Measurements from ENCODE around the gene ACACB.

Gene ACACB

DNA sequence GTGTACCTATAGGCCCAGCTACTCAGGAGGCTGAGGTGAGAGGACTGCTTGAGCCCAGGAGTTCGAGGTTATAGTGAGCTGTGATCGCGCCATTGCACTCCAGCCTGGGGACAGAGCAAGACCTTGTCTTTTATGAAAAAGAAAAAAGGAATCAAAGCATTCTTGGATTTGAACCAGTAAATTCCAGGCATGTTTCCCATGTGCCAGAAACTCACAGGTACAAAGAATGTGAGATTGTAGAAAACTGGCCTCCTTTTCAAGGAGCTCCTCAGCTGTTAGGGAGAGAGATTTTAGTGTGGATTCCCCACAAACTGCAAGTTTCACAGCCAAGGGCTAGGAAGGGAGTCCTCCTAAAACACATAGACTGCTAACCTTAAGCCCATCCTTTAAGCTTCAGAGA is 97.7 kb downstream of the ACACB start:
- Histone ChIP-seq H3K4me1 (ENCODE audit: control insufficient read depth, insufficient read depth, low read length) (no peaks in the 10 kb centered on the region), H3K27ac (ENCODE audit: low read length) (no peak overlapping the region), H3K27me3 (ENCODE audit: control insufficient read depth in 1 of 2, insufficient read depth in 2 of 2, low read length in 2 of 2) (no peaks in the 10 kb centered on the region), H3K9me3 (ENCODE audit: control insufficient read depth in 2 of 2, low read length in 2 of 2) (no peaks in the 10 kb centered on the region), H3K4me3 (ENCODE audit: low read length in 2 of 2) (no peak overlapping the region), H3K9ac (ENCODE audit: low read length in 2 of 2) (no peak overlapping the region), H3K36me3 (ENCODE audit: control insufficient read depth in 2 of 2, insufficient read depth in 2 of 2, low read length in 2 of 2) (peaks cover 51 to 52% of the 10 kb centered on the region in 2 donors)

DNA sequence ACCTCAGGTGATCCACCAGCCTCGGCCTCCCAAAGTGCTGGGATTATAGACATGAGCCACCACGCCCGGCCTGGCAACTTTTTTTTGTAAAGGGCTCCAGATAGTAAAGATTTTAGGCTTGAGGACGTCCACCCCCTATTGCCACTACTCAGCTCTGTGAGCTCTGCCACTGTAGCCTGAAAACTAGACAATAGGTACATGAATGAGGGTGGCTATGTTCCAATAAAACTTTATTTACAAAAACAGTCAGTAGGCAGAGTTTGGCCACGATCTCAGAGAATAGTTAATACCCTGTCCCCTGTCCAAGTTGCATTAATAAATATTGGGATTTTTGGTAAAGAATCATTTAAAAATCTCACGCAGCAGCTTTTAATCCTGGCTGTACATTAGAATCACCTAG is 102.6 kb downstream of the ACACB start:
- Histone ChIP-seq H3K4me3 (ENCODE audit: low read length in 2 of 2) (no peak overlapping the region), H3K4me1 (ENCODE audit: control insufficient read depth, insufficient read depth, low read length) (no peaks in the 10 kb centered on the region), H3K27me3 (ENCODE audit: control insufficient read depth in 1 of 2, insufficient read depth in 2 of 2, low read length in 2 of 2) (no peaks in the 10 kb centered on the region), H3K9me3 (ENCODE audit: control insufficient read depth in 2 of 2, low read length in 2 of 2) (no peaks in the 10 kb centered on the region), H3K36me3 (ENCODE audit: control insufficient read depth in 2 of 2, insufficient read depth in 2 of 2, low read length in 2 of 2) (peaks cover 62 to 69% of the 10 kb centered on the region in 2 donors), H3K9ac (ENCODE audit: low read length in 2 of 2) (no peak overlapping the region), H3K27ac (ENCODE audit: low read length) (no peak overlapping the region)

DNA sequence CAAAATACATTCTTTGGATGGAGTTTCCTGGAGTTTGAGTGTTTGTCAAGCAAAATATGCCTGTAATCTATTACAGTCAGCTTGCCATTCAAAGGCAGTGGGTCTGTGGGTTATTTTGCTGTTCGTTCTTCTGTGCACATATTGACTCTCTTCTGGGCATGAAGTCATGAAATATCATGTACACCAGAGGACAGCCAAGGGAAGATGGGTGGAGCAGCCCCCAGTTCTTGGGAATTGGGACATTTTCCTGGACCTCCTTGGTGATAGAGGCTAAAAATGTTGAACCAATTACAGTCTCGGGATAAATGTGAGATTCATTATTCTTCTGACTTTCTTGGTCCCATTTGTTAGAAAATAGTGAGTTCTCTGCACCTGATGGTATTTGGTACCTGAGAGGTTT is 103.6 kb downstream of the ACACB start:
- Histone ChIP-seq H3K4me1 (ENCODE audit: control insufficient read depth, insufficient read depth, low read length) (no peaks in the 10 kb centered on the region), H3K27me3 (ENCODE audit: control insufficient read depth in 1 of 2, insufficient read depth in 2 of 2, low read length in 2 of 2) (no peaks in the 10 kb centered on the region), H3K9ac (ENCODE audit: low read length in 2 of 2) (no peak overlapping the region), H3K36me3 (ENCODE audit: control insufficient read depth in 2 of 2, insufficient read depth in 2 of 2, low read length in 2 of 2) (peaks cover 60 to 67% of the 10 kb centered on the region in 2 donors), H3K27ac (ENCODE audit: low read length) (no peak overlapping the region), H3K9me3 (ENCODE audit: control insufficient read depth in 2 of 2, low read length in 2 of 2) (no peaks in the 10 kb centered on the region), H3K4me3 (ENCODE audit: low read length in 2 of 2) (no peak overlapping the region)

DNA sequence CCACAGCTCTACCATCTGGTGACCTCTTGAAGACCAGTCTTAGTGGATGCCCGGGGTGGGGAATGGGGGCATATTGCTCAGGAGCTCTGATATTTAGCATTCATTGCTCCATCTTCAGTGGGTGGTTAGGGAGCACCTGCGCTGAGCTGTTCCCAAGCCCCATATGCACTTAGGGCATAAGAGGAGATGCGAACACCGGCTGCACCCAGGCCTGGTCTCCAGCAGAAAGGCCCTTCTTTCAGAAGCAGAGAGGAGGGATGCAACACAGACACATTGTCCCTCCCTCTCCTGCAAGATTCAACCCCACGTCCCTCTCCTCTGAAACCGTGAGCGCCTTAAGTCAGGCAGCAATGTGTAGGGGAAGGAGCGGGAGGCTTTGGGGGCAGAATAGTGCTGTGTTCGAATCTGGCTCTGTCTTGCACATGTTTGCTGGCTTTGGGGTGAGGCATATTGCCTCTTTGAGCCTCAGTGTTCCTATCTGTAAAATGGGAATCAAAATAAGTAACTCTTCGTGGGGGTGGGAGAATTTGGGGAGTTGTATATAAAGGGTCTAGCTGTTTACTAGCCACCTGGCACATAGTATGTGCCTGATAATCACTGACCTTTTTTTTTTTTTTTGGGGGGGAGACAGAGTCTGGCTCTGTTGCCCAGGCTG is 105.0 kb downstream of the ACACB start:
- Histone ChIP-seq H3K4me3 (ENCODE audit: low read length in 2 of 2) (no peak overlapping the region), H3K27me3 (ENCODE audit: control insufficient read depth in 1 of 2, insufficient read depth in 2 of 2, low read length in 2 of 2) (no peaks in the 10 kb centered on the region), H3K4me1 (ENCODE audit: control insufficient read depth, insufficient read depth, low read length) (no peaks in the 10 kb centered on the region), H3K27ac (ENCODE audit: low read length) (no peak overlapping the region), H3K9me3 (ENCODE audit: control insufficient read depth in 2 of 2, low read length in 2 of 2) (no peaks in the 10 kb centered on the region), H3K9ac (ENCODE audit: low read length in 2 of 2) (no peak overlapping the region), H3K36me3 (ENCODE audit: control insufficient read depth in 2 of 2, insufficient read depth in 2 of 2, low read length in 2 of 2) (peaks cover 61 to 70% of the 10 kb centered on the region in 2 donors)

DNA sequence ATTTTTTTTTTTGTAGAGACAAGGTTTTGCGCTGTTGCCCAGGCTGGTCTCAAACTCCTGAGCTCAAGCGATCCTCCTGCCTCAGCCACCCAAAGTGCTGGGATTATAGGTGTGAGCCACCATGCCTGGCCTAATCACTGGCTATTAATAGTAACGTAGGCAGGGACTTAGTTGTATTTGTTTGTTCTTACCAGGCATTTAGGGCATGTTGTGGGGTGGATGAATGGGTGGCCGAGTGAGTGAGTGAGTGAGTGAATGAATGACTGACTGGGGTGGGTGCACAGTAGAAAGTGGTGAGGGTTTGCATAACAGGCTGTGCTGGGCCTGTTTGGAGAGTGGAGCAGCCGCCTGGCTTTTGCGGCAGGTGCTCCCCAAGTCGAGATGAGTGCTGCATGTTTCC is 105.7 kb downstream of the ACACB start:
- no peak overlapping the region for H3K9ac ChIP-seq (ENCODE audit: low read length in 2 of 2)
- peaks cover 62 to 68% of the 10 kb centered on the region in 2 donors for H3K36me3 ChIP-seq (ENCODE audit: control insufficient read depth in 2 of 2, insufficient read depth in 2 of 2, low read length in 2 of 2)
- no peak overlapping the region for H3K27ac ChIP-seq (ENCODE audit: low read length)
- no peaks in the 10 kb centered on the region for H3K27me3 ChIP-seq (ENCODE audit: control insufficient read depth in 1 of 2, insufficient read depth in 2 of 2, low read length in 2 of 2)
- no peaks in the 10 kb centered on the region for H3K4me1 ChIP-seq (ENCODE audit: control insufficient read depth, insufficient read depth, low read length)
- no peaks in the 10 kb centered on the region for H3K9me3 ChIP-seq (ENCODE audit: control insufficient read depth in 2 of 2, low read length in 2 of 2)
- no peak overlapping the region for H3K4me3 ChIP-seq (ENCODE audit: low read length in 2 of 2)

- Histone ChIP-seq H3K27me3 (ENCODE audit: control insufficient read depth in 1 of 2, insufficient read depth in 2 of 2, low read length in 2 of 2) (no peaks in the 10 kb centered on the region), H3K9me3 (ENCODE audit: control insufficient read depth in 2 of 2, low read length in 2 of 2) (no peaks in the 10 kb centered on the region), H3K27ac (ENCODE audit: low read length) (no peak overlapping the region), H3K4me3 (ENCODE audit: low read length in 2 of 2) (no peak overlapping the region), H3K9ac (ENCODE audit: low read length in 2 of 2) (no peak overlapping the region), H3K36me3 (ENCODE audit: control insufficient read depth in 2 of 2, insufficient read depth in 2 of 2, low read length in 2 of 2) (peaks cover 62 to 69% of the 10 kb centered on the region in 2 donors), H3K4me1 (ENCODE audit: control insufficient read depth, insufficient read depth, low read length) (no peaks in the 10 kb centered on the region)
Observed at GRCh38 chr12:109222496-109222895, 106.1 kb downstream of the ACACB start.

- Histone ChIP-seq H3K9ac (ENCODE audit: low read length in 2 of 2) (no peak overlapping the region), H3K9me3 (ENCODE audit: control insufficient read depth in 2 of 2, low read length in 2 of 2) (no peaks in the 10 kb centered on the region), H3K27me3 (ENCODE audit: control insufficient read depth in 1 of 2, insufficient read depth in 2 of 2, low read length in 2 of 2) (no peaks in the 10 kb centered on the region), H3K36me3 (ENCODE audit: control insufficient read depth in 2 of 2, insufficient read depth in 2 of 2, low read length in 2 of 2) (peaks cover 59 to 64% of the 10 kb centered on the region in 2 donors), H3K4me3 (ENCODE audit: low read length in 2 of 2) (no peak overlapping the region), H3K27ac (ENCODE audit: low read length) (no peak overlapping the region), H3K4me1 (ENCODE audit: control insufficient read depth, insufficient read depth, low read length) (no peaks in the 10 kb centered on the region)
Observed at GRCh38 chr12:109223211-109223610, 106.8 kb downstream of the ACACB start.

DNA sequence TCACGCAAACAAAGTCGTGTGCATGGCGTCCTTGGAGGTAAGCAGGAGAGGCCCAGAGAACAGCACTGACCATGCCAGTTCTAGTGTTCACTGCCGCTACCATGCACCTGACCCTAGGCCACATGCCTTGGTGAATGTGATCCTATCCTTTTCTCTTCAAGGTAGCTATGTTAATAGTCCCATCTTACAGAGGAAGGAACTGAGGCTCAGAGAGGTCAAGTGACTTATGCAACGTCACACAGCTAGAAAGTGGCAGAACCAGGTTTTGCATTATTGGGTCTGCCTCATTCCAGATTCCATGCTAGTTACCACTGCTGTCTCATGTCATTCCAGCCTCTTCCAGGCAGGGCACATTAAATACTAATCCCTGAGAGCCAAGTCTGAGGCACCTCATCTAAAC is 107.5 kb downstream of the ACACB start:
- Histone ChIP-seq H3K27ac (ENCODE audit: low read length) (no peak overlapping the region), H3K9ac (ENCODE audit: low read length in 2 of 2) (no peak overlapping the region), H3K9me3 (ENCODE audit: control insufficient read depth in 2 of 2, low read length in 2 of 2) (no peaks in the 10 kb centered on the region), H3K27me3 (ENCODE audit: control insufficient read depth in 1 of 2, insufficient read depth in 2 of 2, low read length in 2 of 2) (no peaks in the 10 kb centered on the region), H3K4me3 (ENCODE audit: low read length in 2 of 2) (no peak overlapping the region), H3K36me3 (ENCODE audit: control insufficient read depth in 2 of 2, insufficient read depth in 2 of 2, low read length in 2 of 2) (peaks cover 62 to 70% of the 10 kb centered on the region in 2 donors), H3K4me1 (ENCODE audit: control insufficient read depth, insufficient read depth, low read length) (no peaks in the 10 kb centered on the region)

GRCh38 chr12:109228664-109229063 is 112.3 kb downstream of the ACACB start:
- no peak overlapping the region for H3K9ac ChIP-seq (ENCODE audit: low read length in 2 of 2)
- peaks cover 61 to 74% of the 10 kb centered on the region in 2 donors for H3K36me3 ChIP-seq (ENCODE audit: control insufficient read depth in 2 of 2, insufficient read depth in 2 of 2, low read length in 2 of 2)
- H3K27ac ChIP-seq (ENCODE audit: low read length) = no peak overlapping the region
- H3K4me3 ChIP-seq (ENCODE audit: low read length in 2 of 2) = no peak overlapping the region
- no peaks in the 10 kb centered on the region for H3K4me1 ChIP-seq (ENCODE audit: control insufficient read depth, insufficient read depth, low read length)
- no peaks in the 10 kb centered on the region for H3K27me3 ChIP-seq (ENCODE audit: control insufficient read depth in 1 of 2, insufficient read depth in 2 of 2, low read length in 2 of 2)
- no peaks in the 10 kb centered on the region for H3K9me3 ChIP-seq (ENCODE audit: control insufficient read depth in 2 of 2, low read length in 2 of 2)

GRCh38 chr12:109230193-109230592 is 113.8 kb downstream of the ACACB start:
- no peaks in the 10 kb centered on the region for H3K27me3 ChIP-seq (ENCODE audit: control insufficient read depth in 1 of 2, insufficient read depth in 2 of 2, low read length in 2 of 2)
- H3K4me3 ChIP-seq (ENCODE audit: low read length in 2 of 2) = no peak overlapping the region
- H3K9ac ChIP-seq (ENCODE audit: low read length in 2 of 2) = no peak overlapping the region
- no peaks in the 10 kb centered on the region for H3K9me3 ChIP-seq (ENCODE audit: control insufficient read depth in 2 of 2, low read length in 2 of 2)
- peaks cover 57 to 69% of the 10 kb centered on the region in 2 donors for H3K36me3 ChIP-seq (ENCODE audit: control insufficient read depth in 2 of 2, insufficient read depth in 2 of 2, low read length in 2 of 2)
- no peaks in the 10 kb centered on the region for H3K4me1 ChIP-seq (ENCODE audit: control insufficient read depth, insufficient read depth, low read length)
- no peak overlapping the region for H3K27ac ChIP-seq (ENCODE audit: low read length)

- Histone ChIP-seq H3K27ac (ENCODE audit: low read length) (no peak overlapping the region), H3K27me3 (ENCODE audit: control insufficient read depth in 1 of 2, insufficient read depth in 2 of 2, low read length in 2 of 2) (no peaks in the 10 kb centered on the region), H3K9me3 (ENCODE audit: control insufficient read depth in 2 of 2, low read length in 2 of 2) (no peaks in the 10 kb centered on the region), H3K4me3 (ENCODE audit: low read length in 2 of 2) (no peak overlapping the region), H3K36me3 (ENCODE audit: control insufficient read depth in 2 of 2, insufficient read depth in 2 of 2, low read length in 2 of 2) (peaks cover 67 to 77% of the 10 kb centered on the region in 2 donors), H3K9ac (ENCODE audit: low read length in 2 of 2) (no peak overlapping the region), H3K4me1 (ENCODE audit: control insufficient read depth, insufficient read depth, low read length) (no peaks in the 10 kb centered on the region)
Observed at GRCh38 chr12:109232731-109233130, 116.3 kb downstream of the ACACB start.
